GM12891 (cell line): Measurements from ENCODE around the gene S100Z.

Experiments used
- PAX5 ChIP-seq: IDR thresholded peaks from 2 replicates; pipeline ENCODE4 v1.6.1; 2011; ENCODE audit warnings: low read length, moderate library complexity, mild to moderate bottlenecking; ENCODE audit not compliant: insufficient read depth, severe bottlenecking
- POLR2A ChIP-seq: IDR thresholded peaks from 2 replicates; pipeline ENCODE4 v1.6.1; 2011; ENCODE audit warnings: low read depth, low read length, control low read depth
- POLR2AphosphoS5 ChIP-seq: IDR thresholded peaks from 2 replicates; pipeline ENCODE4 v1.6.1; 2011; ENCODE audit warnings: low read depth, low read length, control low read depth
- POU2F2 ChIP-seq: IDR thresholded peaks from 2 replicates; pipeline ENCODE4 v1.6.1; 2011; ENCODE audit warnings: low read depth, mild to moderate bottlenecking, control low read depth, low read length, moderate library complexity
- SPI1 ChIP-seq: IDR thresholded peaks from 2 replicates; pipeline ENCODE4 v1.6.1; 2011; ENCODE audit warnings: low read depth, low read length, control low read depth
- TAF1 ChIP-seq: IDR thresholded peaks from 2 replicates; pipeline ENCODE4 v1.6.1; 2011; ENCODE audit warnings: low read depth, low read length, control low read depth

GRCh38 chr5:76867038-76867437 is 17.2 kb downstream of the S100Z start:
- TF ChIP-seq POLR2AphosphoS5: no peak
- no peak for TF ChIP-seq POLR2A
- TF ChIP-seq TAF1: no peak
- no peak for TF ChIP-seq SPI1
- no peak for TF ChIP-seq POU2F2
- TF ChIP-seq PAX5: no peak
